ENCODE results near the gene OR6C2. TPM values are rescaled to one million over a fixed set of nuclear protein-coding genes. Genes with fewer than 3 reads are reported as not detected.

Gene OR6C2
- total RNA-seq, result under 1 TPM in 1 of 2 donors, not detected in 1; 0.14 TPM
- not detected for polyA plus RNA-seq
- long read RNA-seq, donor 1, result 0 reads
- long read RNA-seq, donor 2, result 0 reads
- long read RNA-seq, donor 3, result 0 reads
- long read RNA-seq, donor 4, result 0 reads
- long read RNA-seq, donor 5, result 0 reads

- Histone ChIP-seq H3K27me3 (ENCODE audit: control insufficient read depth in 3 of 3, insufficient read depth in 3 of 3, low read length in 2 of 3) (no peaks in the 10 kb centered on the region), H3K4me3 (no peak within 1 kb of the TSS), H3K9ac (ENCODE audit: insufficient read depth in 1 of 2, low read length in 2 of 2) (no peak within 1 kb of the TSS), H3K36me3 (ENCODE audit: control insufficient read depth in 4 of 4, insufficient read depth in 4 of 4, low read length in 4 of 4) (no peaks in the 10 kb centered on the region), H3K4me1 (ENCODE audit: control insufficient read depth in 5 of 5, insufficient read depth in 5 of 5, low read length in 5 of 5) (no peaks in the 10 kb centered on the region), H3K27ac (ENCODE audit: low read depth in 1 of 2, low read length in 1 of 2) (no peak within 1 kb of the TSS), H3K9me3 (ENCODE audit: control insufficient read depth in 4 of 4, insufficient read depth in 3 of 4, low read length in 3 of 4) (peaks cover 0 to 3% (median 0%) of the 10 kb centered on the region in 4 donors)
- DNase-seq, result no peak
- no peak for TF ChIP-seq CTCF (IDR thresholded peaks at IDR 0.05; ENCODE audit: control extremely low read depth, extremely low read depth)
- ATAC-seq (ENCODE audit: insufficient read depth, low FRiP score), result no peak
- 31 to 38% methylated on average over 2 of the region's 2 CpGs for WGBS, 2 donors
Observed at GRCh38 chr12:55443776-55444175, at the start of gene OR6C2. TSS of gene OR6C2 (plus strand) at chr12:55444076. CDS start at chr12:55452214, 8,138 bp downstream.

GRCh38 chr12:55396326-55396725 is 47.5 kb upstream of the OR6C2 start:
- no peak overlapping the region for H3K27ac ChIP-seq (ENCODE audit: low read depth in 1 of 2, low read length in 1 of 2)
- no peaks in the 10 kb centered on the region for H3K4me1 ChIP-seq (ENCODE audit: control insufficient read depth in 5 of 5, insufficient read depth in 5 of 5, low read length in 5 of 5)
- 85 to 88% methylated on average over 1 of the region's 1 CpG for WGBS, 2 donors
- peaks cover 0 to 2% (median 0%) of the 10 kb centered on the region in 3 donors for H3K27me3 ChIP-seq (ENCODE audit: control insufficient read depth in 3 of 3, insufficient read depth in 3 of 3, low read length in 2 of 3)
- no peak for DNase-seq
- no peak overlapping the region for H3K9ac ChIP-seq (ENCODE audit: insufficient read depth in 1 of 2, low read length in 2 of 2)
- ATAC-seq (ENCODE audit: insufficient read depth, low FRiP score), result no peak
- no peak for TF ChIP-seq CTCF (IDR thresholded peaks at IDR 0.05; ENCODE audit: control extremely low read depth, extremely low read depth)
- peaks cover 0 to 4% (median 0%) of the 10 kb centered on the region in 4 donors for H3K9me3 ChIP-seq (ENCODE audit: control insufficient read depth in 4 of 4, insufficient read depth in 3 of 4, low read length in 3 of 4)
- H3K36me3 ChIP-seq (ENCODE audit: control insufficient read depth in 4 of 4, insufficient read depth in 4 of 4, low read length in 4 of 4), result no peaks in the 10 kb centered on the region
- H3K4me3 ChIP-seq, result no peak overlapping the region

GRCh38 chr12:55400229-55400628 is 43.6 kb upstream of the OR6C2 start, which contains the start of gene OR6C65:
TSS of gene OR6C65 (plus strand) at chr12:55400529. CDS start at chr12:55400529, 0 bp downstream.
- WGBS, 2 donors, result 91% methylated on average over 1 of the region's 1 CpG
- peaks cover 0 to 2% (median 0%) of the 10 kb centered on the region in 3 donors for H3K27me3 ChIP-seq (ENCODE audit: control insufficient read depth in 3 of 3, insufficient read depth in 3 of 3, low read length in 2 of 3)

More at GRCh38 chr12:55400229-55400628, 43.6 kb upstream of the OR6C2 start, which contains the start of gene OR6C65:
- Histone ChIP-seq H3K4me3 (no peak within 1 kb of the TSS), H3K9ac (ENCODE audit: insufficient read depth in 1 of 2, low read length in 2 of 2) (no peak within 1 kb of the TSS), H3K27ac (ENCODE audit: low read depth in 1 of 2, low read length in 1 of 2) (no peak within 1 kb of the TSS), H3K9me3 (ENCODE audit: control insufficient read depth in 4 of 4, insufficient read depth in 3 of 4, low read length in 3 of 4) (no peaks in the 10 kb centered on the region), H3K36me3 (ENCODE audit: control insufficient read depth in 4 of 4, insufficient read depth in 4 of 4, low read length in 4 of 4) (no peaks in the 10 kb centered on the region), H3K4me1 (ENCODE audit: control insufficient read depth in 5 of 5, insufficient read depth in 5 of 5, low read length in 5 of 5) (no peaks in the 10 kb centered on the region)
- ATAC-seq (ENCODE audit: insufficient read depth, low FRiP score) (no peak), DNase-seq (no peak)
- no peak for TF ChIP-seq CTCF (IDR thresholded peaks at IDR 0.05; ENCODE audit: control extremely low read depth, extremely low read depth)

Measured in lung (tissue), 16 donors.